Hindlimb muscle (tissue), 1 donor: Measurements from ENCODE around the gene ATP1B1. TPM values are rescaled to one million over a fixed set of nuclear protein-coding genes. Genes with fewer than 3 reads are reported as not detected.

Source experiments
- DNase-seq: peaks from one replicate; pipeline ENCODE4 v3.0.0-alpha.2; 2013
- polyA plus RNA-seq: library from polyadenylated mRNA; unstranded; fragments of 120-200 nt; gene quantifications from one replicate; pipeline ENCODE4 v1.2.1, GENCODE V29; 2013; ENCODE audit not compliant: insufficient read length

The ATP1B1 gene
- polyA plus RNA-seq: 15.0 TPM

- DNase-seq: peak; percentile 85
Observed at GRCh38 chr1:169106095-169106920, at the start of gene ATP1B1. ATP1B1 (plus strand) TSS chr1:169106690; CDS start chr1:169106830, 140 bp downstream.

- peak; percentile 28 for DNase-seq
Observed at GRCh38 chr1:169059421-169059820, 47.1 kb upstream of the ATP1B1 start.

- DNase-seq: peak; percentile 61
Observed at GRCh38 chr1:169060043-169060722, 46.3 kb upstream of the ATP1B1 start.

- DNase-seq: peak; percentile 49
Observed at GRCh38 chr1:169060919-169061639, 45.4 kb upstream of the ATP1B1 start.

- no peak for DNase-seq
Observed at GRCh38 chr1:169062152-169062551, 44.3 kb upstream of the ATP1B1 start.

GRCh38 chr1:169064103-169064502 lies 42.4 kb upstream of the ATP1B1 start:
- no peak for DNase-seq

GRCh38 chr1:169070547-169070946 lies 35.9 kb upstream of the ATP1B1 start:
- DNase-seq: no peak

- no peak for DNase-seq
Observed at GRCh38 chr1:169070958-169071357, 35.5 kb upstream of the ATP1B1 start.

- DNase-seq: no peak
Observed at GRCh38 chr1:169072945-169073725, 33.4 kb upstream of the ATP1B1 start.

GRCh38 chr1:169078163-169078883 lies 28.2 kb upstream of the ATP1B1 start:
- DNase-seq: no peak

- DNase-seq: no peak
Observed at GRCh38 chr1:169081503-169082123, 24.9 kb upstream of the ATP1B1 start.

- DNase-seq: no peak
Observed at GRCh38 chr1:169085911-169086310, 20.6 kb upstream of the ATP1B1 start.

- no peak for DNase-seq
Observed at GRCh38 chr1:169086603-169087455, 19.7 kb upstream of the ATP1B1 start.

- DNase-seq: no peak
Observed at GRCh38 chr1:169087876-169088275, 18.6 kb upstream of the ATP1B1 start.

GRCh38 chr1:169089776-169090175 lies 16.7 kb upstream of the ATP1B1 start:
- no peak for DNase-seq

- no peak for DNase-seq
Observed at GRCh38 chr1:169090308-169090899, 16.1 kb upstream of the ATP1B1 start.

- no peak for DNase-seq
Observed at GRCh38 chr1:169090900-169091311, 15.6 kb upstream of the ATP1B1 start.

- DNase-seq: no peak
Observed at GRCh38 chr1:169091480-169091941, 15.0 kb upstream of the ATP1B1 start.

- DNase-seq: no peak
Observed at GRCh38 chr1:169092399-169092798, 14.1 kb upstream of the ATP1B1 start.
